Heart left ventricle (tissue), 16 donors: ENCODE results near the gene RBPMS2. TPM values are rescaled to one million over a fixed set of nuclear protein-coding genes. Genes with fewer than 3 reads are reported as not detected.

Source experiments
- ATAC-seq, 4 donors: fragments of 200-7000 bp; cut with Tn5 transposase; one replicate each; pipeline ENCODE4 v1.9.1; 2020 to 2022; ENCODE audit warnings: moderate library complexity in 4 of 4, mild to moderate bottlenecking in 3 of 4, moderate number of reproducible peaks in 1 of 4
- DNase-seq, 5 donors: peaks; one replicate each; pipeline ENCODE4 v3.0.0-alpha.2; 2020
- H3K27ac ChIP-seq, 12 donors: fragments of 200-600 bp; sonication (generic) in 4 of 12; one replicate each; pipeline versions ENCODE4 v1.5.0 to v1.8.0; 2016 to 2022; ENCODE audit warnings: mild to moderate bottlenecking in 2 of 12
- H3K27me3 ChIP-seq, 9 donors: fragments of 200-600 bp; sonication (generic) in 2 of 9; one replicate each; pipeline versions ENCODE4 v1.5.1 to v1.8.0; 2016 to 2022; ENCODE audit warnings: mild to moderate bottlenecking in 3 of 9
- H3K36me3 ChIP-seq, 9 donors: fragments of 200-600 bp; sonication (generic) in 2 of 9; one replicate each; pipeline versions ENCODE4 v1.5.0 to v1.8.0; 2018 to 2022; ENCODE audit warnings: mild to moderate bottlenecking in 2 of 9
- H3K4me1 ChIP-seq, 12 donors: fragments of 200-600 bp; sonication (generic) in 4 of 12; one replicate each; pipeline versions ENCODE4 v1.5.0 to v1.8.0; 2016 to 2022; ENCODE audit warnings: mild to moderate bottlenecking in 3 of 12
- H3K4me3 ChIP-seq, 12 donors: fragments of 200-600 bp; sonication (generic) in 4 of 12; one replicate each; pipeline versions ENCODE4 v1.5.0 to v1.8.0; 2017 to 2022; ENCODE audit warnings: mild to moderate bottlenecking in 9 of 12, moderate library complexity in 4 of 12
- H3K9me3 ChIP-seq, 12 donors: fragments of 200-600 bp; sonication (generic) in 4 of 12; one replicate each; pipeline versions ENCODE4 v1.5.0 to v1.8.0; 2016 to 2022; ENCODE audit warnings: mild to moderate bottlenecking in 1 of 12
- POLR2A ChIP-seq, 2 donors: fragments of 450-650 bp; IDR thresholded peaks; one replicate each; pipeline ENCODE4 v1.6.1; 2017; ENCODE audit warnings: antibody characterized with exemption in 2 of 2, mild to moderate bottlenecking in 2 of 2, moderate library complexity in 2 of 2
- WGBS, 4 donors: extraction: QIAGEN DNeasy Blood & Tissue Kit in 2 of 4; methylation state at CpG; one replicate each; pipeline versions ENCODE4 v1.1.5 to v1.1.7; 2013 to 2018; 5-methylcytosine and 5-hydroxymethylcytosine counted together
- intact Hi-C, 10 donors: fragments of 100-400 bp; cut with DNase I; formaldehyde crosslinking; loops; one replicate each; pipeline versions ENCODE4 v1.11.1 to v1.14.2; 2022
- polyA plus RNA-seq, 2 donors: library from polyadenylated mRNA; stranded (reverse); fragments of 200-250 nt; gene quantifications; one replicate each; pipeline ENCODE4 v1.2.3, GENCODE V29; 2013
- total RNA-seq, 9 donors: library from RNA; depleted of rRNA in 2 of 9; stranded (reverse); fragments of >200 nt in 2 of 9; fragmentation: NEBNext Ultra II Directional in 3 of 9; extraction: Animal tissue kit (Norgen Biotek cat#: 25700) in 3 of 9; gene quantifications; one replicate each; pipeline versions ENCODE4 v1.1.0 to v1.2.4, GENCODE V29; 2016 to 2023
- TF ChIP-seq, protein P1 (sequence below), 12 donors: fragments of 200-600 bp; sonication (generic) in 4 of 12; IDR thresholded peaks; one replicate each; pipeline versions ENCODE4 v1.5.0 to v1.8.0; 2018 to 2022; ENCODE audit warnings: antibody characterized with exemption in 12 of 12, mild to moderate bottlenecking in 5 of 12
- donor health status: ischemic (EF 13 %, LVEDD 7.1; RV severe dilation, severe dysfunction).
- donor health status: healthy with polysubstance abuse.
- donor health status: DM: no; HTN: yes; CAD: no.
- donor health status: DM: no; HTN: no; CAD: no.
- donor health status: ischemic (EF 25% LVEDD 6.9; RV normal size, moderate dysfunction).
- donor health status: ischemic (EF 25% LVEDD 5.7; RV mildly dilated, moderate dysfunction).
- donor health status: healthy.
- donor health status: DM: yes; HTN: yes; CAD: no.
- donor health status: ischemic (EF 35%, LVEDD 5.7; RV mildly dilated, moderate dysfunction).
- donor health status: nonischemic (EF 11% LVEDD 7.7; RV severe dilation, severe dysfunction).
- donor health status: DM: yes; HTN: yes; CAD: no.
- donor health status: PGD.
- donor health status: ischemic (EF 29% LVEDD 5.4; RV normal size, mild dysfunction).
- donor health status: nonischemic (EF 23%, LVEDD 6.1; RV moderate dilation, normal function).

The RBPMS2 gene
- total and polyA plus RNA-seq, 11 donors: 49.8 to 530 (median 202) TPM

- H3K27me3 ChIP-seq: no peaks in the 10 kb centered on the region
- ATAC-seq: no peak
- WGBS, 4 donors: 87 to 91% (median 89%) methylated on average over 3 of the region's 3 CpGs
Observed at GRCh38 chr15:64705006-64705405, 70.4 kb downstream of the RBPMS2 start.

GRCh38 chr15:64703632-64703959 is 71.8 kb downstream of the RBPMS2 start:
- intact Hi-C loops: loop anchor here in 1 of 10 donors (1.0 kb wide), 1 partner anchor 15 kb away; no protein-coding TSS in a partner anchor
- Histone ChIP-seq H3K9me3 (no peaks in the 10 kb centered on the region), H3K36me3 (peaks cover 0 to 9% (median 0%) of the 10 kb centered on the region in 9 donors), H3K27me3 (no peaks in the 10 kb centered on the region), H3K4me3 (peak overlapping the region; percentile 64 to 99 (median 92)), H3K27ac (peak overlapping the region; percentile 49 to 95 (median 86)), H3K4me1 (peaks cover 13 to 49% (median 40%) of the 10 kb centered on the region in 12 donors)
- no peak for DNase-seq
- ATAC-seq: peak in 1 of 4 donors; percentile 2
- 33 to 49% (median 44%) methylated on average over 7 of the region's 7 CpGs for WGBS, 4 donors
- TF ChIP-seq, protein P1, sequence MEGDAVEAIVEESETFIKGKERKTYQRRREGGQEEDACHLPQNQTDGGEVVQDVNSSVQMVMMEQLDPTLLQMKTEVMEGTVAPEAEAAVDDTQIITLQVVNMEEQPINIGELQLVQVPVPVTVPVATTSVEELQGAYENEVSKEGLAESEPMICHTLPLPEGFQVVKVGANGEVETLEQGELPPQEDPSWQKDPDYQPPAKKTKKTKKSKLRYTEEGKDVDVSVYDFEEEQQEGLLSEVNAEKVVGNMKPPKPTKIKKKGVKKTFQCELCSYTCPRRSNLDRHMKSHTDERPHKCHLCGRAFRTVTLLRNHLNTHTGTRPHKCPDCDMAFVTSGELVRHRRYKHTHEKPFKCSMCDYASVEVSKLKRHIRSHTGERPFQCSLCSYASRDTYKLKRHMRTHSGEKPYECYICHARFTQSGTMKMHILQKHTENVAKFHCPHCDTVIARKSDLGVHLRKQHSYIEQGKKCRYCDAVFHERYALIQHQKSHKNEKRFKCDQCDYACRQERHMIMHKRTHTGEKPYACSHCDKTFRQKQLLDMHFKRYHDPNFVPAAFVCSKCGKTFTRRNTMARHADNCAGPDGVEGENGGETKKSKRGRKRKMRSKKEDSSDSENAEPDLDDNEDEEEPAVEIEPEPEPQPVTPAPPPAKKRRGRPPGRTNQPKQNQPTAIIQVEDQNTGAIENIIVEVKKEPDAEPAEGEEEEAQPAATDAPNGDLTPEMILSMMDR (IDR thresholded peaks at IDR 0.05): no peak
- TF ChIP-seq POLR2A (IDR thresholded peaks at IDR 0.05): no peak

More at GRCh38 chr15:64705006-64705405, 70.4 kb downstream of the RBPMS2 start:
- DNase-seq: no peak
- H3K4me1 ChIP-seq: peaks cover 8 to 35% (median 27%) of the 10 kb centered on the region in 12 donors
- H3K4me3 ChIP-seq: no peak overlapping the region
- intact Hi-C loops: no loop called here
- no peak for TF ChIP-seq POLR2A (IDR thresholded peaks at IDR 0.05)
- TF ChIP-seq, protein P1 (IDR thresholded peaks at IDR 0.05): no peak
- peaks cover 0 to 18% (median 0%) of the 10 kb centered on the region in 9 donors for H3K36me3 ChIP-seq
- H3K27ac ChIP-seq: no peak overlapping the region
- H3K9me3 ChIP-seq: no peaks in the 10 kb centered on the region

DNA sequence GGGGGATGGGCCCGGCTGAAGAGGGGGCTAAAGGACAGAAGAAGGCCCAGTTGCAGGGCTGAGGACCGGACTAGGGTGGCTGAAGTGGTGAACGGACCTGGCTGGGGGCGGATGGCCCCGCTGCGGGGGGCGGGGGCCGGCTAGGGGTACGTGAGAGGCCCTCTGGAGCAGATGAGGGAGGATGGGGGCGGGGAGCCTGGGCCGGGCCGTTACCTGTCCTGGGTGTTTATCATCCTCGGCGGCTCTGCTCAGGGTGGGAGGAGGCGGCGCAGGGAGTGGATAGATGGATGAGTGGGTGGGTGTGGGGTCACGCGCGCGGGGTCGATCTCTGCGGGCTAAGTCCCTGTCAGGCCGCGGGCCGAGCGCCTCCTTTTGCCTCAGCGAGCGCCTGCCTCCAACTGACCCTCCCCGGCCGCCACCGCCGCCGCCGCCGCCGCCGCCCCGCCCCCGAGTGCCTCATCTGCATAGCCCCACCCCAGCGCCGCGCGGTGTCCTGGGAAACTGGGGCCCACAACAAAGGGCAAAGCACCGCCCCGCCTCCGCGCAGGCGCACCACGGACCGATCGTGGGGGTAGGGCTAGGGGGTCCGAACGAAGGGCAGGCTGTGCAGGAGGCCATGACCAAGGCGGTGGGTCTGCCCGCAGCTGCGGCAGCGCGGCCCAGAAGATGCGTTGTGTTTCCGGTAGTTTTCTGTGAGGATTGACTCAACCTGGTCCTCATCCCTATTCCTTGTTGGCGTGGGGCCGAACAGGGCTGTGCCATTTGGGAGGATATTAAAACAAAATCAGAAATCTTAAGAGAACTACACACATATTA is 72.4 kb downstream of the RBPMS2 start:
- no peaks in the 10 kb centered on the region for H3K9me3 ChIP-seq
- 0 to 1% (median 1%) methylated on average over 30 to 62 of the region's 62 CpGs for WGBS, 4 donors
- peak in 1 of 2 donors; percentile 66 for TF ChIP-seq POLR2A (IDR thresholded peaks at IDR 0.05)
- TF ChIP-seq, protein P1 (IDR thresholded peaks at IDR 0.05): peak in 1 of 12 donors; percentile 7
- H3K4me3 ChIP-seq: peak overlapping the region; percentile 64 to 99 (median 92)
- no peaks in the 10 kb centered on the region for H3K27me3 ChIP-seq
- intact Hi-C loops: loop anchor here in 1 of 10 donors (1.0 kb wide), 1 partner anchor 15 kb away; no protein-coding TSS in a partner anchor
- H3K4me1 ChIP-seq: peaks cover 13 to 55% (median 46%) of the 10 kb centered on the region in 12 donors
- peak; percentile 94 to 97 (median 95) for ATAC-seq
- peak overlapping the region; percentile 49 to 95 (median 86) for H3K27ac ChIP-seq
- H3K36me3 ChIP-seq: peaks cover 0 to 5% (median 0%) of the 10 kb centered on the region in 9 donors
- peak; percentile 97 to 100 (median 99) for DNase-seq

DNA sequence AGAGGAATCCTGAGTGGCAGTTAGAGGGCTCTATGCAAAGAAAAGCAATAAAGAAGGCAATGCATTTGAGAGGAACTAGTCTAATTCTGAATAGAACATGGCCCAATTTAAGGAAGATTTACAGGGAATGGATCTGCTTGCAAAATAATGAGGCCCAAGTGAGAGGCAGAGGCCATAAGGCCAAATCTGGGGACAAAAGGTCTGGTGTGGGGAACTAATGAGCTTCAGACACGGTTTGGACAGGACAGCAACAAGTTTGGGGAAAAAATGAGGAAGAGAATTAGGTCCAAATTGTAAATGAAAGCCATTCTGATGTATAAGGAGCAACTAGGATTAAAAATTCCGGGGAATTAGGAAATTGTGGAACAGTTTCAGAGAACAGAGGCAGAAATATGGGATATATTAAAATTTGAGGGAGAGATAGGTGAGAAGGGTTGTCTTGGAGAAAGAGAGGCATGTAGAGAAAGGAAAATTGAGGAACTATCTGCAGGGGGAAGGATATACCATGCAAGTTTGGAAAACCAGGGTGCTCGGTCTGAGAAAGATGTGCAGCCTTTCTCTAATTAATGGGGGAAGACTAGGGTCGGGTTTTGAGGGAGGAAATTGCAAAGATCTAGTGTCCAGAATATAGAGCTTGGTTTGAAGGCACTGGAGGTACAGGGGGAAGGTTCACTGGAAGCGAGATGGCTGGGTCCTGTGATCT is 73.8 kb downstream of the RBPMS2 start:
- Histone ChIP-seq H3K4me3 (peak overlapping the region in 11 of 12 donors; percentile 3 to 99 (median 91)), H3K27ac (peak overlapping the region in 11 of 12 donors; percentile 18 to 95 (median 88)), H3K36me3 (peaks cover 0 to 2% (median 0%) of the 10 kb centered on the region in 9 donors), H3K4me1 (peaks cover 13 to 68% (median 57%) of the 10 kb centered on the region in 12 donors), H3K9me3 (no peaks in the 10 kb centered on the region), H3K27me3 (no peaks in the 10 kb centered on the region)
- TF ChIP-seq, protein P1 (IDR thresholded peaks at IDR 0.05): no peak
- TF ChIP-seq POLR2A (IDR thresholded peaks at IDR 0.05): no peak
- ATAC-seq (no peak), DNase-seq (no peak)
- WGBS, 4 donors: 35 to 41% (median 36%) methylated on average over 5 of the region's 5 CpGs
- intact Hi-C loops: no loop called here
